Type B pancreatic cell (in vitro differentiated cells): ENCODE results near the gene TK2. TPM values are rescaled to one million over a fixed set of nuclear protein-coding genes. Genes with fewer than 3 reads are reported as not detected.

Experiments used
- DNase-seq: peaks from one replicate; pipeline ENCODE4 v3.0.0; 2021; ENCODE audit warnings: mixed read lengths; ENCODE audit not compliant: unreplicated experiment; ENCODE audit errors: extremely low spot score
- H3K27ac Mint-ChIP-seq: 2 replicates; pipeline ENCODE4 v1.8.0; 2021; ENCODE audit warnings: mild to moderate bottlenecking, mixed read lengths
- H3K27me3 Mint-ChIP-seq: 2 replicates; pipeline ENCODE4 v1.8.0; 2021; ENCODE audit warnings: mixed read lengths
- H3K36me3 Mint-ChIP-seq: 2 replicates; pipeline ENCODE4 v1.8.0; 2021; ENCODE audit warnings: mixed read lengths
- H3K4me1 Mint-ChIP-seq: one replicate; pipeline ENCODE4 v1.8.0; 2021; ENCODE audit warnings: mixed read lengths; ENCODE audit not compliant: unreplicated experiment
- H3K4me3 Mint-ChIP-seq: 2 replicates; pipeline ENCODE4 v1.8.0; 2021; ENCODE audit warnings: mild to moderate bottlenecking, mixed read lengths
- H3K9me3 Mint-ChIP-seq: 2 replicates; pipeline ENCODE4 v1.8.0; 2021; ENCODE audit warnings: mixed read lengths
- total RNA-seq: library from RNA; stranded (reverse); gene quantifications from 2 replicates; pipeline ENCODE4 v1.2.1, GENCODE V29; 2021; ENCODE audit warnings: low replicate concordance
- TF ChIP-seq, protein P1 (sequence below): fragments of 200-600 bp; sonication (generic); conservative IDR thresholded peaks from 2 replicates; pipeline ENCODE4 v1.5.0; 2021; ENCODE audit warnings: antibody characterized with exemption, mild to moderate bottlenecking

TK2 gene
- total RNA-seq, 1 donor from 2014 or later: 18.4 TPM

DNA sequence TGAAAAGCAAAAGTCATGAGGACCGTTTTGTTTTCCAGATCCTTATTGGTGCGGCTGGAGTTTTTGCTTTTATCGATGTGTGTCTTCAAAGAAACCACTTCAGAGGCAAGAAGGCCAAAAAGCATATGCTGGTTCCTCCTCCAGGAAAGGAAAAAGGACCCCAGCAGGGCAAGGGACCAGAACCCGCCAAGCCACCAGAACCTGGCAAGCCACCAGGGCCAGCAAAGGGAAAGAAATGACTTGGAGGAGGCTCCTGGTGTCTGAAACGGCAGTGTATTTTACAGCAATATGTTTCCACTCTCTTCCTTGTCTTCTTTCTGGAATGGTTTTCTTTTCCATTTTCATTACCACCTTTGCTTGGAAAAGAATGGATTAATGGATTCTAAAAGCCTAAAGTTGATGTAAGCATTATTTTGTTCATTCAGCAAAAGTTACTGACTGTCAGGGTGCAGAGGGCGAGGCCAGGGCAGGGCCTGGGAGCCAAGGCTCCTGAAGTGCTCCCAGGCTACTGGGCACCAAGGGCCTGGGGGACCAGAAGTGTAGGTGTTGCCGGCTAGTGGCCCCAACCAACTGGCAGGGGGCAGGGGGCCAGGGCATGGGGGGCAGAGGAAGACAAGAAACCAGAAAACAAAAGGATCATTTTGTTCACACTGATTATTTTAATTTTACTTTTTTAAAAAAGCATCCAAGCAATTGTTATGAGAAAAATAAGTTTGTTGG lies 38.1 kb upstream of the TK2 start:
- H3K4me3 Mint-ChIP-seq: no peak overlapping the region
- H3K4me1 Mint-ChIP-seq: peaks cover 4% of the 10 kb centered on the region
- no peaks in the 10 kb centered on the region for H3K9me3 Mint-ChIP-seq
- H3K36me3 Mint-ChIP-seq: no peaks in the 10 kb centered on the region
- H3K27ac Mint-ChIP-seq: no peak overlapping the region
- TF ChIP-seq, protein P1, sequence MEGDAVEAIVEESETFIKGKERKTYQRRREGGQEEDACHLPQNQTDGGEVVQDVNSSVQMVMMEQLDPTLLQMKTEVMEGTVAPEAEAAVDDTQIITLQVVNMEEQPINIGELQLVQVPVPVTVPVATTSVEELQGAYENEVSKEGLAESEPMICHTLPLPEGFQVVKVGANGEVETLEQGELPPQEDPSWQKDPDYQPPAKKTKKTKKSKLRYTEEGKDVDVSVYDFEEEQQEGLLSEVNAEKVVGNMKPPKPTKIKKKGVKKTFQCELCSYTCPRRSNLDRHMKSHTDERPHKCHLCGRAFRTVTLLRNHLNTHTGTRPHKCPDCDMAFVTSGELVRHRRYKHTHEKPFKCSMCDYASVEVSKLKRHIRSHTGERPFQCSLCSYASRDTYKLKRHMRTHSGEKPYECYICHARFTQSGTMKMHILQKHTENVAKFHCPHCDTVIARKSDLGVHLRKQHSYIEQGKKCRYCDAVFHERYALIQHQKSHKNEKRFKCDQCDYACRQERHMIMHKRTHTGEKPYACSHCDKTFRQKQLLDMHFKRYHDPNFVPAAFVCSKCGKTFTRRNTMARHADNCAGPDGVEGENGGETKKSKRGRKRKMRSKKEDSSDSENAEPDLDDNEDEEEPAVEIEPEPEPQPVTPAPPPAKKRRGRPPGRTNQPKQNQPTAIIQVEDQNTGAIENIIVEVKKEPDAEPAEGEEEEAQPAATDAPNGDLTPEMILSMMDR: no peak
- no peak for DNase-seq
- no peaks in the 10 kb centered on the region for H3K27me3 Mint-ChIP-seq

DNA sequence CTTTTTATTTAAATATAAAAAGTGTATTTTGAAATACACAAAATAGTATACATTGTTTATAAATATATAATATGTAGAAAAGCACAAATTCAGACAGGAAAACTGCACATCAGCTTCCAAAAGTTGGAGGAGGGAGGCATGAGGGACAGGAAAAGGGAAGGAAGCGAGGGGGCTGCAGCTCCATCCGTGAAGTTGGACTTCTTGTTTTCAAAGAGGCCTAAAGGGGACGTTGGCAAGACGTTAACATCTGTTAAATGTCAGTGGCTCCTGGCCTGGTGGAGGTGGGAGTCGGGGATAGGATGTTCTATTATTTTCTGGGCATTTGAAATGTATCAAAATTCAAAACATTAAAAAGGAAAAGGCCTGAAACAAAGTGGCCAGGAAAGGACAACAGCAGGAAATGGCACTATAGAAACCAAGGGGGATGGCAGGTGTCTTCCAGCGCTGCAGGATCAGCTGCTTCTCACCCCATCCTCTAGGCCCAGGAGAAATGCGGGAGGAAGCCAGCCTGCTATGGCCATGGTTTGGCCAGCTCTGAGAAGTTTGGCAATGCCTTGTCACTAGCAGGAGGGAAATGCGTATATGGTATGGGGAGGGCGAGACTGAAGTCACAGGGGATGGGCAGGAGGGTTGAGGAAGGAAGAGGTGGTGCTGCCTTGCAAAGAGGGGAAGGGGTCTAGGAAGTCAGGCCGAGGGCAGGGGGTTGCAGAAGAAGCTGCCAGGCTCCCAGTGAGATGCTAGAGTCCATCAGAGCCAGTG lies 35.7 kb upstream of the TK2 start:
- no peak for DNase-seq
- H3K4me1 Mint-ChIP-seq: peaks cover 14% of the 10 kb centered on the region
- TF ChIP-seq, protein P1: no peak
- no peak overlapping the region for H3K4me3 Mint-ChIP-seq
- peak overlapping the region; percentile 39 for H3K27ac Mint-ChIP-seq
- no peaks in the 10 kb centered on the region for H3K9me3 Mint-ChIP-seq
- H3K27me3 Mint-ChIP-seq: no peaks in the 10 kb centered on the region
- H3K36me3 Mint-ChIP-seq: no peaks in the 10 kb centered on the region

DNA sequence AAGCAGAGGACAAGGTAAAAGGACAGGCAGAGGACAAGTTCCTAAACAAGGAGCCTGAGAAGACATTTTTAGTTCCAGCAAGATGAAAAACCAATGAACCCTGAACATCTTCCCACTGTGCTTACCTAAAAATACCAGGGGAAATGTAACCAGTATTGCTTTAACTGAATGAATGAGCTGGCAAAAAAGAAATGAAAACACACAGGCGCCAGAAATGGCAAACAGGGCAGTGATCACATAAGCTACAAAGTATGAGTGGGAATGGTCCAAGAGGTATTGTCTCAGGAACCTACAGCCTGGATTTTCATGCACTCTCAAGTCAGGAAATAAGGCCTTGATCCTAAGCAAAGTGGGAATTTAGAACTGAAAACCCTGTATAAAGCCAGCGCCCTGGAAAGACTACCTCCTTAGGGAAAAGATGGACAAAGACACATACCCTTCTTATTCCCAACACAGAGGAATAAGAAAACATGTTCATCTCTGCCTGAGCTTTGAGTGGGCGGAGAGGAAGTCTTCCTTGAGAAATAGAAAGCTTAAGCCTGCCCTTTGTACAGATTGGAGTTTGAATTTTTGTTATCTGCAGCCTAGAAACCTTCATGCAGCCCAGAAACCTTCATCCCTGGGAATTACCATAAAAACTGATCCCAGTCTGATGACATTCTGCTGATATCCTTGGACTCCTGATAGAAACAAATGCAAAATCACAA lies 31.5 kb upstream of the TK2 start:
- Mint-ChIP-seq H3K9me3 (no peaks in the 10 kb centered on the region), H3K4me1 (peaks cover 14% of the 10 kb centered on the region), H3K4me3 (no peak overlapping the region), H3K27ac (no peak overlapping the region), H3K27me3 (peaks cover 20% of the 10 kb centered on the region), H3K36me3 (peaks cover 6% of the 10 kb centered on the region)
- TF ChIP-seq, protein P1: no peak
- DNase-seq: no peak

DNA sequence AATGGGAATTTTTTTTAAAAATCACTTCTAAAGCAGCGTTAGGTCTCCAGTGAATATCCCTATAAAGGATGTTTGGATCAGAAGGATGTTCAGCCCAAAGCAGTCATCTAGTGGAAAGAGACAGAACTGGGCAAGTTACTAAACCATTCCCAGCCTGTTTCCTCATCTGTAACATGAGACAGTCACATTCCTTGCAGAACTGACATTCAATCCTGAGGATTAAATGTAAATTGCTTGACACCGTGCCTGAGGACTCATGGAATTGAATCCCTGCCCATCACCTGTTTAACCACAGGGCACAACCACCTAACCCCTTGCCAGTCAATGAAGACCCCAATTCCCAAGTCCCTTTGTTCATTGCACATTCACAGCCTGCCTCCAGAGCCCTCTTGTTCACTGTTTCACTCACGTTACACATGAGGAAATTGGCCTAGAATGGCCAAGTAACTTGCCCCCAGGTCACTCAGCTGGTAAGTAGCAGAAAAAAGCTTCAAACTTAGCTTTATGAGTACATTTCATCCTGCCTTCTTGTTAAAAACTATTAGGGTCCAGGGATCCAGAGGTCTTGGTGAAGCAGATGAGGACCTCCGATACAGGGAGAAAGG lies 30.8 kb upstream of the TK2 start:
- TF ChIP-seq, protein P1: no peak
- no peaks in the 10 kb centered on the region for H3K9me3 Mint-ChIP-seq
- H3K27me3 Mint-ChIP-seq: peaks cover 20% of the 10 kb centered on the region
- no peak overlapping the region for H3K27ac Mint-ChIP-seq
- DNase-seq: no peak
- H3K4me3 Mint-ChIP-seq: no peak overlapping the region
- peaks cover 6% of the 10 kb centered on the region for H3K36me3 Mint-ChIP-seq
- H3K4me1 Mint-ChIP-seq: peaks cover 14% of the 10 kb centered on the region

DNA sequence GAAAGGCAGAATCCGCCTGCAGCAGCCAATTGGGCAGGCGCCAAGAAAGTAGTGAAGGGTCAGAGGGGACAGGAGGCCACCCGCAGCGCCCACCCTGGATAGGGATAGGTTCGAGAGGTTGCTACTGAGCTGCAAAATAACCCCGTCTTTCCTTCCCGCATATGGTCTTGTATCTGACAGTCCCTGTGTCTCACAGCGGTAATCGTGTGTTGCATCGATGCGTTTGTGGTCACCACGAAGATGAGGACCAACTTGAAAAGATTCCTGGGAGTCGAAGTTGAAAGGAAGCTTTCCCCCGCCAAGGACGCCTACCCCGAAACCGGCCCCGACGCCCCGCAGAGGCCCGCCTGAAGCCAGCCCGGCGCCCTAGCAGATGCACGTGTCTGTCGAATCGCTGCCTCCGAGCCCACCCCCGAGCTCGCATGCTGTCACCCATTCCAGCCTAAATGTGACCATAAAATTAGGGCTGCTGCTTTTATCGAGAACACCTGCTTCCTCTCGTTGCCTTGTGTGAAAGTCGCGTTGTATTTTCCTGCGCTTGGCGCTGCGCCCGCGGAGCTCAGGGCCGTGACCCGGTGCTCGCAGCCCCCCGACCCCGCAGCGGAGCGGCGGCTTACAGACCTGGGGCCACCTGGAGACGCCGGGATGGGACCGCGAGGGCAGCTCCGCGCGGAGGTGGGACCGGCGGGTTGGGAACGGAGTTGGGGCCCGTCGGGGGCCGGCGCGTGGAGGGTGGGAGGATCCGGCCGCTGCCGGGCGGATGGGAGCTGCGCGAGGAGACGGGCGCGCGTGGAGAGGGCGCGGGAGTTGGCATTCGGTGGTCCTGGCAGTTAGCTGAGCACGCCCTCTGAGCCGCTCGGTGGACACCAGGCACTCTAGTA lies 29.0 kb upstream of the TK2 start, which contains the start of gene CMTM2:
TSS of gene CMTM2 (plus strand) at position 813 of the 881 bp plus-strand sequence. CDS start 145 bp downstream, outside the sequence.
- Mint-ChIP-seq H3K36me3 (peaks cover 6% of the 10 kb centered on the region), H3K4me1 (peaks cover 14% of the 10 kb centered on the region), H3K9me3 (no peaks in the 10 kb centered on the region), H3K27me3 (peaks cover 20% of the 10 kb centered on the region), H3K4me3 (no peak within 1 kb of the TSS), H3K27ac (no peak within 1 kb of the TSS)
- DNase-seq: no peak
- TF ChIP-seq, protein P1: no peak
